KOPT-K1 (cell line): ENCODE measurements around the gene ZRANB1.

ENCODE experiments used
- H3K27ac ChIP-seq: fragments of 200-600 bp; sonication (generic); 2 replicates; pipeline ENCODE4 v1.5.1; 2016; ENCODE audit warnings: antibody characterized with exemption, mild to moderate bottlenecking, low read depth, low read length; ENCODE audit not compliant: poor library complexity, severe bottlenecking
- H3K36me3 ChIP-seq: fragments of 200-600 bp; sonication (generic); 2 replicates; pipeline ENCODE4 v1.5.1; 2017; ENCODE audit warnings: antibody characterized with exemption, mild to moderate bottlenecking, low read length, moderate library complexity; ENCODE audit not compliant: insufficient read depth
- H3K9me3 ChIP-seq: fragments of 200-600 bp; sonication (generic); 2 replicates; pipeline ENCODE4 v1.5.1; 2017; ENCODE audit warnings: antibody characterized with exemption, low read length, mild to moderate bottlenecking; ENCODE audit not compliant: insufficient read depth, poor library complexity, severe bottlenecking

ZRANB1 gene

DNA sequence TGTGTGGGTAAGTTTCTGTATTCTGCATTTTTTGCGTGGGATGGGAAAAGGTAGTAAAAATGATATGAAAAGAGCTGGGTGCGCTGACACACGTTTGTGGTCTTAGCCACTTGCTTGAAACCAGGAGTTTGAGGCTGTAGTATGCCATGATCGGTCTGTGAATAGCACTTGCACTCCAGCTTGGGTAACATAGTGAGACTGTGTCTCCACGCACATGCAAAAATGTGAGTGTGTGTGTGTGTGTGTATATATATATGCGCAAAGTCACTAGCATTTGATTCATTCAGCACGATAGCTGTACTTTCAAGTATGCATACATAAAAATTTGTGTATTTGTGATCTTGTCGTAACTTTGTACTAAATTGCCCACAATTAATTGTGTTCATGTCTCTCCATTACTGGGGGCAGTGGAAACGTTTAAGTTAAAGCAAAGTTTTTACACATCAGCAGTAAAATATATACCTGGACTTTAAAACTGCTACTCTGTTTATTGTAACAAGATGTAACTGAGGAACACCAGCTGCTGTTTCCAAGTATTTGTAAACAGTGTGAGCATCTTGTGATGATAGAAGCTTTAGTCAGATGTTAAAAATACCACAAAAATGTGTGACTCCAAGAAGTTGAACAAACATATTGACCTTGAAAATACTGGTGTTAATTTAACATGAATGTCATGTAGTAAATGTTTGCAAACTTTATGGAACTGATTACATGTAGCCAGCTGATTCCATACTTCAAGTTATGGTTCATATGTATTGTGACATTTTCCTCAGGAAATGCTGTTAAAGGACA is 1.6 kb downstream of the ZRANB1 start:
- peaks cover 33% of the 10 kb centered on the region for H3K36me3 ChIP-seq
- no peaks in the 10 kb centered on the region for H3K9me3 ChIP-seq
- H3K27ac ChIP-seq, result no peak overlapping the region

DNA sequence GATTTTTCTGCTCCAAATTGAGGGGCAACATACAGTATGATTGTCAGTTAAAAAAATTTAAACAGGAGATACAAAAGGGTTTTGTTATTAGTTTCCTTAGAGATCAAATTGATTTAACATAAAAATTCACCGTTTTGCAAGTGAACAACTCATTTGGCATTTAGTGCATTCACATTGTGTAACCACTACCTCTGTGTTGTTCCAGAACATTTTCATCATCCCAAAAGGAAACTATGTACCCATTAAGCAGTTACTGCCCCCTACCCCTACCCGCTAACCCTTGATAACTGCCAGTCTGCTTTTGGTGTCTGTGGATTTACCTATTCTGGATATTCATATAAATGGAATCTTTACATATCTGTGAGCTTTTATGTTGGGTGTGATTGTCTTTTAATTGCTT is 3.1 kb downstream of the ZRANB1 start:
- Histone ChIP-seq H3K27ac (no peak overlapping the region), H3K36me3 (peaks cover 36% of the 10 kb centered on the region), H3K9me3 (no peaks in the 10 kb centered on the region)

DNA sequence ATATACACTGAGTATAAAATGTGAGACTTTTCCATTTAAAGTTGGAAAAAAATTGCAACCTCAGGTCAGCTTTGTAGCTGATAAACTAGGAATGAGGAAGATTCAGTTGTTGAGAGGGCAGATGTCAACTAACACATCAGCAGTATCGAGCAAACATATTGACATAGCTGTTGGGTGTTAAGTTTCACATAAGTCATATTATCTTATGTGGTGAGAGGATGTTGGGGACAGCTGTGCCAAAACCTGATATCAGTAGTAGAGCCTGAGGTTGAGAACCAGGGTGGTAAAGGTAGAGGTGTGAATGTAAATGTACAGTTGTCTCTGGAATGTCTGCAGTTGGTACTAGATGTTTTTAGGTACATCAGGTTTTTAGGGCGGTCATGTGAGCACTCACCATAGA is 5.0 kb downstream of the ZRANB1 start:
- H3K27ac ChIP-seq, result no peak overlapping the region
- no peaks in the 10 kb centered on the region for H3K9me3 ChIP-seq
- peaks cover 36% of the 10 kb centered on the region for H3K36me3 ChIP-seq

DNA sequence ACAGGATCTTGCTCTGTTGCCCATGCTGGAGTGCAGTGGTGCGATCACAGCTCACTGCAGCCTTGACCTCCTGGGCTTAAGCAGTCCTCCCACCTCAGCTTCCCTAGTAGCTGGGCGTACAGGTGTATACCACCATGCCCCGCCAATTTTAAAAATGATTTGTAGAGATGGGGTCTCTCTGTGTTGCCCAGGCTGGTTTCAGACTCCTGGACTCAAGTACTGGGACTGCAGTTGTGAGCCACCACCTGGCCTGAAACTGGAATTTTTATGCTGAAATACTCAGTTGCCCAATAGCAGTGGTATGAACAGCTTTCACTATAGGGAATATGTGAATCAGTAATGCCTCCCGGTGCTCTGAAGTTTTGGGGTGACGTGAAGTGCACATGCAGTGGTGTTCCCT is 7.6 kb downstream of the ZRANB1 start:
- Histone ChIP-seq H3K36me3 (peaks cover 22% of the 10 kb centered on the region), H3K9me3 (no peaks in the 10 kb centered on the region), H3K27ac (no peak overlapping the region)

DNA sequence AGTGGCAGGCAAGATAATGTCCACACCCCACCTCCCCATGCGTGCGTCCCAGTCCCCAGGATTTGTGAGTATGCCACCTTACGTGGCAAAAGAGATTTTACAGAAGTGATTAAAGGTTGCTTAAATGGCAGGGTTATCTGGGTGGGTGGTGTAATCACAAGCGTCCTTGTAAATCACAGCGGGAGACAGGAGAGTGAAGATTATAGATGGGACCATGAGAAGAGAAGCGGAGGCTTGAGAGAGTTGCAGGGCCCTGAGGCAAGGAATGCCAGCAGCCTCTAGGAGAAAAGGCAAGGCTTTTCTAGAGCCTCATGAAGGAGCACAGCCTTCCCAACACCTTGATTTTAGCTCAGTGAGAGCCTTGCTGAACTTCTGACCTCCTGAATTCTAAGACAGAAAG is 10.2 kb downstream of the ZRANB1 start:
- H3K27ac ChIP-seq, result no peak overlapping the region
- H3K9me3 ChIP-seq, result no peaks in the 10 kb centered on the region
- peaks cover 10% of the 10 kb centered on the region; the same call in 1 of the 2 replicates for H3K36me3 ChIP-seq

DNA sequence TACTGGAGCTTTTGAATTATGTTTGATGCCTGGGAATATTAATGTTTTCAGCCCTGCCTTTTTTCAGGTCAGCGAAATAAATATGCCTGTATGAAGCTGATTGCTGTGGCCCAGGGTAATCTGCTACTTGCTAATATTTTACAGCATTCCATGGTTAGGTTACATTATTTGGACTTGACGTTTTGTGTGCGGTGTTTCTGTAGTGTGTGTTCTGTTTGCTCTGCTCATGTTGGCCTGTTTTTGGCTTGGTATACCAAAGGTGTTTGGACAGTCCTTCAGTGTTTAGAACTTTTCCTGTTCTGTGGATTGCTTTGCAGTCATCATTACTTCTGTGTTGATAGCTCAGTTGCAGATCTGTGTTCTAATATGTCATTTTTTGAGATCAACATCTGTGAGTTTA is 11.5 kb downstream of the ZRANB1 start:
- no peaks in the 10 kb centered on the region for H3K9me3 ChIP-seq
- no peak overlapping the region for H3K27ac ChIP-seq
- peaks cover 4% of the 10 kb centered on the region; the same call in 1 of the 2 replicates for H3K36me3 ChIP-seq

DNA sequence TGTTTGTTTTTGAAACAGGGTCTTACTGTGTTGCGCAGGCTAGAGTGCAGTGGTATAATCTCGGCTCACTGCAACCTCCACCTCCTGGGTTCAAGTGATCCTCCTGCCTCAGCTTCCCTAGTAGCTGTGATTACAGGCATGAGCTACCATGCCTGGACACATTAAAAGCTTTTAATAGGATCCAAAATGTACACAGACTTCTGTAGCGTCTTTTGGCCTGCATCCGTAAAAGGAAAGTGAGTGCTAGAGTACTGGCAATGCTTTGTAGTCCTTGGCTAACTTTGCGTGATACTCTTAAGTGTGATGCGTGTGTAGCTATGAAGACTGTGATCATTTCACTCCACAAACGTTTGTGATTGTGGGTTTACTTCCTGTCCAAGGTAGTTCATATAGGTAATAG is 13.3 kb downstream of the ZRANB1 start:
- Histone ChIP-seq H3K36me3 (no peaks in the 10 kb centered on the region), H3K9me3 (no peaks in the 10 kb centered on the region), H3K27ac (no peak overlapping the region)

DNA sequence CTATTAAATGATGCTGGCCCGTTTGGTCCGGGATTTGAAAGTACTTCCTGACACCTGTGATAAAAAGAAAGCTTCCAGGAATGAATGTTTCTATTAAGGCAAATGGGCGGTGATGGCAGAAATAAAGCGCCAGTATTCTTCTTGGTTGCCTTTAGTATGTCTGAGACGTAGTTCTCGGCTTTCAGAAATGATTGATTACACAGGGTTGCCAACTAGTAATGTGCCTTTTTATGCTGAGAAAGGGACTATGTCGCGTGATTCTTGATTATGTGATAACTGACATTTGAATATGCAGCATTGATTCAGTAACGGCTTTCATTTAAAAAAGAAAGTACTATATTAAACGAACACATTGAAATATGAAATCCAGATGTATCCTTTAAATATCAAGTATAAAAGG is 13.9 kb downstream of the ZRANB1 start:
- H3K27ac ChIP-seq, result no peak overlapping the region
- H3K9me3 ChIP-seq, result no peaks in the 10 kb centered on the region
- no peaks in the 10 kb centered on the region for H3K36me3 ChIP-seq

DNA sequence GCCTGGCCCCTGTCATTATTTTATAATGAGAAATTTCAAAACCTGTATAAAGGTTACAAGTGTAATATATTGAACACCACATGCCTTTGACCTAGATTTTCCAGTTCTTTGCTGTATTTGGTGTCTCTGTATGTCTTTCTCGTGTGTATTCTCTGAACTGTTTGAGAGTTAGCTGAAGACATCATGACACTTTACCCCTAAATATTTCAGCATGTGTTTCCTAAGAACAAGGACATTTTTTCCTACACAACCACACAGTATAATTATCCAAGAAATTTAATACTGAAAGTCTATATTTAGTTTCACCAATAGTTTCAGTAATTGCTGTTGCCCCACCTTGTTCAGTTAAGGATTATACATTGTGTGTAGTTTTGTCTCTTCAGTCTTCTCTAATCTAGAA is 14.8 kb downstream of the ZRANB1 start:
- Histone ChIP-seq H3K9me3 (no peaks in the 10 kb centered on the region), H3K36me3 (no peaks in the 10 kb centered on the region), H3K27ac (no peak overlapping the region)

DNA sequence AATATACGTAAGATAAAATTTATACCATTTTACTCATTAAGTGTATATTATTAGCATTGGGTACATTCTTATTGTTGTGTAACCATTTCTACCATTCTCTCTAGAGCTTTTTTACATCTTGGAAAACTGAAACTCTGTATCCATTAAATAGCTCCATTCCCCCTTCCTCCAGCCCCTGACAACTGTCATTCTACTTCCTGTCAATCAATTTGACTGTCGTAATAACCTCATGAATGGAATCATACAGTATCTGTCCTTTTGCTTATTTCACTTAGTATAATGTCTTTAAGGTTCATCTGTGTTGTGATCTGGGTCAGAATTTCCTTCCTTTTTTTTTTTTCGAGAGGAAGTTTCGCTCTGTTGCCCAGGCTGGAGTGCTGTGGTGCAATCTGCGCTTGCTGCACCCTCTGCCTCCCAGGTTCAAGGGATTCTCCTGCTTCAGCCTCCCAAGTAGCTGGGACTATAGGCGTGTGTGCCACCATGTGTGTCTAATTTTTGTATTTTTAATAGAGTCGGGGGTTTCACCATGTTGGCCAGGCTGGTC is 15.6 kb downstream of the ZRANB1 start:
- Histone ChIP-seq H3K9me3 (no peaks in the 10 kb centered on the region), H3K27ac (no peak overlapping the region), H3K36me3 (no peaks in the 10 kb centered on the region; the same call in 1 of the 2 replicates)

DNA sequence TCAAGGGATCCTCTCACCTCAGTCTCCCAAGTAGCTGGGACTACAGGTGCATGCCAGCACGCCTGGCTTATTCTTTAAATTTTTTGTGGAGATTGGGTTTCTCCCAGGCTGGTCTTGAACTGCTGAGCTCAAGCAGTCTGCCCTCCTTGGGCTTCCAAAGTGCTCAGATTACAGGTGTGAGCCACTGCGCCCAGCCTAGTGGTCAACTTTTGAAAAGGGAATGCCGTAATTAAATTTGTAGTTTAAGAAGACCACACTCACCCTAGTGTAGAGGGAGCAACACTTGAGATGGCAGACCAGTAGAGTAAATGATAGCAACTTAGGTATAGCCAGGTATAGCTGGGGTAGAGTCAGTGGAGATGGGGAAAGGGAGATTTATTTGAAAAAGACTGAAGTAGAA is 17.6 kb downstream of the ZRANB1 start:
- Histone ChIP-seq H3K9me3 (no peaks in the 10 kb centered on the region), H3K27ac (no peak overlapping the region)

DNA sequence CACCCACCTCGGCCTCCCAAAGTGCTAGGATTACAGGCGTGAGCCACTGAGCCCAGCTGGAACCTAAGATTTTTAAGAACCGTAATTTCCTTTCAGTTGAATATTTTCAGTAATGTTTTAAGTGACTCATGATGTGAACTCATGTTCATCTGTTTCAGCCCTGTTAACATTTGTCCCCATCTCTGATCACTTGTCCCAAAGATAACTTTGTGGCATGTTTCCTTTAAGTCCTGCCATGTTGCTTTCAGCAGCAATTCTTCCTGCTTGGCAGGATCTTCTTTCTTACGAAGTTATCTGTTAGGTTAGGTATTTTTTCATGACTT is 19.3 kb downstream of the ZRANB1 start:
- Histone ChIP-seq H3K9me3 (no peaks in the 10 kb centered on the region), H3K36me3 (peaks cover 5% of the 10 kb centered on the region), H3K27ac (no peak overlapping the region)

More for the DNA sequence above, 17.6 kb downstream of the ZRANB1 start:
- H3K36me3 ChIP-seq, result no peaks in the 10 kb centered on the region; the same call in 1 of the 2 replicates

DNA sequence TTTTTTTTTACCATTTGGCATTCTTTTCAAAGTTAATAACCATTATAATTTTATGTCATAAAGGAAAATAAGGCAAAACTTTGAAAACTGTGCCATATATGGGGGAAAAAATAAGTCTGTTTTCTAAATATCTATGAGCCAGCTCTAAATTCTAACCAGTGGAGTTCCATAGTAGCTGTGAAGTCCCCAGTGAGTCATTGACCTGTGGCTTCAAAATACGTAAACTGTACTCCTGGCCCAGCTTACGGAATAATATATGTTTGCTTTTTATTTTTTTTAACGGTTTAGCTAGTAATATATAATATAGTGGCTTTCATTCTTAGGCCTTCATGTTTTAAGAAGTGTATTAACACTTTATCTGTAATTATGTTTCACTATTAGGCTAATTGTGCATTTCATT is 20.5 kb downstream of the ZRANB1 start:
- Histone ChIP-seq H3K27ac (no peak overlapping the region), H3K36me3 (peaks cover 17% of the 10 kb centered on the region), H3K9me3 (no peaks in the 10 kb centered on the region)

DNA sequence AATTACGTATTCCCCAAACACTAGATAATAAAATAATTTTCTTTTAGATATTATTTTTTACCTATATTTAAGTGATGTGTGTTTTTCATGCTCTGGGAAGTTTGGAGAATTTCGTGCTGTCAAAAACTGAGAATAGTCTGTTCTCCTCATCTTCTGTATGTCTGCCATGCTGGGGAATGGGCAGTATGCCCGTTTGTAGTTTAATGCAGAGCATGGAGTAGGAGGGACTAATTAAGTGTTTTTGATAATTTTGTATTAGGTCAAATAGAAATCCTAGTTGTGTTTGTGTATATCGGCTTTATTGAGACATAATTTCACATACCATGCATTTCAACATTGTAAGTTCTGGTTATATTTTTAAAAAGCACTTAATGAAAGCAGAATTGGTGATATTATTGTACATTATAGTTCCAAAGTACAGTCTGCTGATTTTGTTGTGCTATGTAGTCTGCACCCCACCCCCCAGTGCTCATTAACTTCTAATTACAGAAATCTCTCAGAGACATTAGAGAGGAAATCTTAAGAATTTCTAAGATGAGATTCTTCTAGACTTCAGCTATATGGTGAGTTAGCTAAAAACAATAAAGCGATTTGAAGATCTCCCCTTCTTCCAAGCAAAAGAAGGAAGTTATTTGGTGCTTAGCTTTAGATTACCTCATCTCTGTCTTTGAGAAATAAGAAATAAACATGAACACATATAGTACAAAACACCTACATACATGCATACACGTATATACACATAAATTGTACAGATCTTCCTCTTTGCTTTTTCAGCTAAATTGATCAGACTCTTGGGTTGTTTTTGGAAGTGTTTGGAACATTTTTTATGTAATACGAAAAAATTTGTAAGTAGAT is 22.2 kb downstream of the ZRANB1 start:
- no peak overlapping the region for H3K27ac ChIP-seq
- H3K9me3 ChIP-seq, result no peaks in the 10 kb centered on the region
- H3K36me3 ChIP-seq, result peaks cover 34% of the 10 kb centered on the region

DNA sequence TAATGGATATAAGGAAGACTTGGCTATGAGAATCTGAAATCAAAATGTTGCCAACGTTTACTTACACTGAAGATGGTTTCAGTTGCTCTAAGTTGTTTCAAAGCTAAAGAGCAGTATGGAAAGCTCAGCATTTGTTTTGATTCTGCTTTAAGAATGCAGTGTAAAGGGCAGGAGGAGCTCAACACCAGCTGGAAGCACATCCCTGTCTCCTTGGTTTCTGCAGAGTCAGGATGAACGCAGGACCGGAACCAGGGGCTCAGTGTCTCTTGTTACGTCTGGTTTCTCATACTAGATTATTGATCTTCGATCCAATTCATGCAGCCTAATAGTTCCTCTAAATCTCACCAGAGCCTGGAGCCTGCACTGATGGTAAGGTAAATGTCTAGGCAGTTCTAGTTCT is 24.1 kb downstream of the ZRANB1 start:
- H3K9me3 ChIP-seq, result no peaks in the 10 kb centered on the region
- peaks cover 50% of the 10 kb centered on the region for H3K36me3 ChIP-seq
- no peak overlapping the region for H3K27ac ChIP-seq
